ENCODE measurements around the gene GATAD2A. TPM values are rescaled to one million over a fixed set of nuclear protein-coding genes. Genes with fewer than 3 reads are reported as not detected.

The GATAD2A gene
- total and polyA plus RNA-seq, 10 of the 15 experiments (the other 5 are each of a cell fraction or from before 2014, with no cell fraction given) = 2.6 to 173 (median 32.0) TPM

DNA sequence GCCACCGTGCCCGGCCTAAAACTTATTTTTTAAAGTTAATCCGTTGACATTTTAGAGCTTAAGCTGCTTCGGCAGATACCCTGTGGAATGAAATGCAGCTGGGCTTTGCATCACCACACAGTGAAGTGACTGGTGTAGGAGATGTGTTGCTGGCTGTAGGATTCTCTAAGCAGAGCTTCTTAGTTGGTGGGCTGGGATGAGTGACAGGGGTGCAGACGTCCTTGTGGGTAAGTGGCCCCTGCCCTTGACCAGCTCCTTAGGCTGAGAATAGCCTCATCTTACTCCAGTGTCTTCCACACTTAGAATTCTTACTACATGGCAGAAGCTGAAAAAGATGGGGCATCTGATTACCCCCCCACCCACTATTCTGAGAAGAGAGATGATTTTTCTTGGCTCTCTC lies 11.6 kb downstream of the GATAD2A start:
- Histone ChIP-seq H4K20me1 (ENCODE audit: control insufficient read depth, insufficient read depth) (peaks cover 15% of the 10 kb centered on the region), H3K9ac (ENCODE audit: control insufficient read depth, insufficient read depth, low read length) (no peak overlapping the region), H3K4me1 (ENCODE audit: control insufficient read depth, insufficient read depth, low read length) (peaks cover 25% of the 10 kb centered on the region), H3K27me3 (replicated peaks in 1 of 2; ENCODE audit: control insufficient read depth in 2 of 2, insufficient read depth in 2 of 2, low read length in 1 of 2) (no peaks in the 10 kb centered on the region), H3K9me3 (replicated peaks; ENCODE audit: control insufficient read depth, insufficient read depth, low read length) (no peaks in the 10 kb centered on the region), H2AFZ (ENCODE audit: control insufficient read depth, low read depth, low read length) (no peak overlapping the region), H3K4me2 (ENCODE audit: control insufficient read depth, insufficient read depth) (no peak overlapping the region), H3K36me3 (ENCODE audit: control insufficient read depth in 2 of 2, insufficient read depth in 2 of 2, low read length in 1 of 2) (peaks cover 5 to 7% of the 10 kb centered on the region in 2 experiments; a peak in 2 of 4 replicates), H3K79me2 (ENCODE audit: control insufficient read depth, insufficient read depth, low read length) (peaks cover 77% of the 10 kb centered on the region), H3K27ac (ENCODE audit: control insufficient read depth, insufficient read depth) (no peak overlapping the region), H3K4me3 (no peak overlapping the region)
- WGBS (ENCODE audit: insufficient coverage, insufficient replicate concordance, low lambda C conversion rate, missing lambda C conversion rate) = 77% methylated on average over 5 of the region's 5 CpGs
- TF ChIP-seq ZNF274 (IDR thresholded peaks at IDR 0.05; ENCODE audit: insufficient read depth, insufficient read length) = no peak
- TF ChIP-seq PAX8 (IDR thresholded peaks at IDR 0.05) = no peak
- no peak for TF ChIP-seq CREM (IDR thresholded peaks at IDR 0.05; ENCODE audit: low read depth)
- no peak for TF ChIP-seq TARDBP (IDR thresholded peaks at IDR 0.05; ENCODE audit: borderline replicate concordance)
- no peak for TF ChIP-seq SUPT20H (IDR thresholded peaks at IDR 0.05; ENCODE audit: borderline replicate concordance, control insufficient read depth, low read depth, low read length)
- TF ChIP-seq RELA (IDR thresholded peaks at IDR 0.05; ENCODE audit: borderline replicate concordance, partially characterized antibody) = no peak
- TF ChIP-seq HDAC2 (IDR thresholded peaks at IDR 0.05) = no peak
- TF ChIP-seq DPF2 (IDR thresholded peaks at IDR 0.05) = no peak
- no peak for TF ChIP-seq NRF1 (conservative IDR thresholded peaks at IDR 0.05; ENCODE audit: low read depth, low read length)
- no peak for TF ChIP-seq ATF7 (IDR thresholded peaks at IDR 0.05; ENCODE audit: low read depth)
- no peak for TF ChIP-seq SP1 (IDR thresholded peaks at IDR 0.05; ENCODE audit: low read depth, low read length)
- no peak for TF ChIP-seq NR2C2 (IDR thresholded peaks at IDR 0.05; ENCODE audit: borderline replicate concordance, control insufficient read depth, insufficient read length, low read depth)
- no peak for TF ChIP-seq EP300 (IDR thresholded peaks at IDR 0.05; ENCODE audit: borderline replicate concordance in 1 of 2, control insufficient read depth in 1 of 2, low read depth in 2 of 2, low read length in 2 of 2)
- TF ChIP-seq RUNX3 (IDR thresholded peaks at IDR 0.05; ENCODE audit: low read length) = no peak
- TF ChIP-seq, protein P1, sequence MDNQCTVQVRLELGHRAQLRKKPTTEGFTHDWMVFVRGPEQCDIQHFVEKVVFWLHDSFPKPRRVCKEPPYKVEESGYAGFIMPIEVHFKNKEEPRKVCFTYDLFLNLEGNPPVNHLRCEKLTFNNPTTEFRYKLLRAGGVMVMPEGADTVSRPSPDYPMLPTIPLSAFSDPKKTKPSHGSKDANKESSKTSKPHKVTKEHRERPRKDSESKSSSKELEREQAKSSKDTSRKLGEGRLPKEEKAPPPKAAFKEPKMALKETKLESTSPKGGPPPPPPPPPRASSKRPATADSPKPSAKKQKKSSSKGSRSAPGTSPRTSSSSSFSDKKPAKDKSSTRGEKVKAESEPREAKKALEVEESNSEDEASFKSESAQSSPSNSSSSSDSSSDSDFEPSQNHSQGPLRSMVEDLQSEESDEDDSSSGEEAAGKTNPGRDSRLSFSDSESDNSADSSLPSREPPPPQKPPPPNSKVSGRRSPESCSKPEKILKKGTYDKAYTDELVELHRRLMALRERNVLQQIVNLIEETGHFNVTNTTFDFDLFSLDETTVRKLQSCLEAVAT (IDR thresholded peaks at IDR 0.05) = no peak
- no peak for TF ChIP-seq MEF2B (IDR thresholded peaks at IDR 0.05; ENCODE audit: partially characterized antibody, poor library complexity, severe bottlenecking)
- TF ChIP-seq ETV6 (conservative IDR thresholded peaks at IDR 0.05 in 1 of 2, IDR thresholded peaks at IDR 0.05 in 1 of 2; ENCODE audit: borderline replicate concordance in 1 of 2, low read depth in 1 of 2) = no peak
- no peak for TF ChIP-seq ASH2L (IDR thresholded peaks at IDR 0.05; ENCODE audit: borderline replicate concordance, low read depth)
- ChIA-PET RAD21 (ENCODE audit: unreplicated experiment) (interaction anchor here (0.6 to 0.7 kb wide), 2 partner anchors 12 to 95 kb away, joined by 3 to 4 read pairs; partner anchors contain the start of gene GATAD2A), CTCF (interaction anchor here (3.3 to 4.4 kb wide), 2 partner anchors 10 to 73 kb away, joined by 15 to 30 read pairs; partner anchors contain the start of gene GATAD2A), POLR2A (interaction anchor here (0.5 to 1.3 kb wide), 5 partner anchors 10 to 189 kb away, joined by 3 to 6 read pairs (median 3); partner anchors contain the start of gene GATAD2A), SMC1A (ENCODE audit: uncharacterized antibody, unreplicated experiment) (interaction anchor here (1.0 to 3.2 kb wide), 5 partner anchors 9 to 74 kb away, joined by 3 to 16 read pairs (median 4); no protein-coding TSS in a partner anchor)
- intact Hi-C loops (cut with micrococcal nuclease; ENCODE audit: unreplicated experiment) = no loop called here
- no TSS peak for BruUV-seq (replicated peaks)
- DNase-seq (ENCODE audit: low read depth, low spot score) = no peak
- ATAC-seq = no peak
- in situ Hi-C loops (cut with MboI) = no loop called here
- FAIRE-seq = no peak

Data from GM12878 (cell line).